IPS-15b (cell line): ENCODE data around the gene ZDHHC22.

Experiments
- H3K27me3 ChIP-seq: one replicate; pipeline ENCODE4 v1.6.1; 2013; ENCODE audit warnings: low read length; ENCODE audit not compliant: control insufficient read depth, insufficient read depth
- H3K36me3 ChIP-seq: one replicate; pipeline ENCODE4 v1.6.1; 2013; ENCODE audit warnings: low read length; ENCODE audit not compliant: control insufficient read depth, insufficient read depth
- H3K4me1 ChIP-seq: one replicate; pipeline ENCODE4 v1.6.1; 2013; ENCODE audit warnings: mild to moderate bottlenecking, low read length; ENCODE audit not compliant: control insufficient read depth, insufficient read depth
- H3K4me3 ChIP-seq: one replicate; pipeline ENCODE4 v1.5.1; 2013; ENCODE audit warnings: low read depth, low read length
- H3K9ac ChIP-seq: one replicate; pipeline ENCODE4 v1.6.1; 2013; ENCODE audit warnings: low read depth, mild to moderate bottlenecking, low read length
- H3K9me3 ChIP-seq: one replicate; pipeline ENCODE4 v1.6.1; 2013; ENCODE audit warnings: mild to moderate bottlenecking, low read length; ENCODE audit not compliant: control insufficient read depth, insufficient read depth

ZDHHC22 gene

GRCh38 chr14:77082356-77082755 is 59.2 kb downstream of the ZDHHC22 start:
- no peak overlapping the region for H3K9ac ChIP-seq
- H3K4me3 ChIP-seq, result no peak overlapping the region
- no peaks in the 10 kb centered on the region for H3K36me3 ChIP-seq
- peaks cover 2% of the 10 kb centered on the region for H3K4me1 ChIP-seq
- H3K27me3 ChIP-seq, result no peaks in the 10 kb centered on the region
- H3K9me3 ChIP-seq, result no peaks in the 10 kb centered on the region
